GM21381 (cell line): ENCODE measurements around the gene UNC5C.

Experiments used
- ATAC-seq: cut with Tn5 transposase; IDR thresholded peaks from one replicate; pipeline ENCODE4 v1.9.1; 2021; ENCODE audit warnings: mild to moderate bottlenecking, moderate library complexity; ENCODE audit not compliant: unreplicated experiment

The UNC5C gene

GRCh38 chr4:95272797-95273196 is 276.0 kb downstream of the UNC5C start:
- ATAC-seq: no peak

GRCh38 chr4:95272036-95272435 is 276.7 kb downstream of the UNC5C start:
- ATAC-seq: no peak

- ATAC-seq: no peak
Measured at GRCh38 chr4:95268819-95269565, 279.8 kb downstream of the UNC5C start.

GRCh38 chr4:95267081-95267480 is 281.7 kb downstream of the UNC5C start:
- no peak for ATAC-seq

- ATAC-seq: no peak
Measured at GRCh38 chr4:95265814-95266740, 282.7 kb downstream of the UNC5C start.

- no peak for ATAC-seq
Measured at GRCh38 chr4:95264843-95265242, 283.9 kb downstream of the UNC5C start.

GRCh38 chr4:95263960-95264359 is 284.8 kb downstream of the UNC5C start:
- no peak for ATAC-seq

- no peak for ATAC-seq
Measured at GRCh38 chr4:95263391-95263790, 285.4 kb downstream of the UNC5C start.

- no peak for ATAC-seq
Measured at GRCh38 chr4:95256108-95256835, 292.5 kb downstream of the UNC5C start.

GRCh38 chr4:95255396-95256107 is 293.2 kb downstream of the UNC5C start:
- no peak for ATAC-seq

- no peak for ATAC-seq
Measured at GRCh38 chr4:95251568-95251967, 297.2 kb downstream of the UNC5C start.

GRCh38 chr4:95250544-95251137 is 298.1 kb downstream of the UNC5C start:
- ATAC-seq: no peak

GRCh38 chr4:95249426-95250021 is 299.2 kb downstream of the UNC5C start:
- no peak for ATAC-seq

- no peak for ATAC-seq
Measured at GRCh38 chr4:95248720-95249425, 299.9 kb downstream of the UNC5C start.

- ATAC-seq: no peak
Measured at GRCh38 chr4:95243892-95244291, 304.9 kb downstream of the UNC5C start.

- ATAC-seq: no peak
Measured at GRCh38 chr4:95238554-95238953, 310.2 kb downstream of the UNC5C start.

- ATAC-seq: no peak
Measured at GRCh38 chr4:95232358-95233156, 316.2 kb downstream of the UNC5C start.

GRCh38 chr4:95231681-95232080 is 317.1 kb downstream of the UNC5C start:
- ATAC-seq: no peak
